GM21723 (cell line): ENCODE results near the gene SET.
"Not testable (repeated sequence)": the region's sequence is repeated elsewhere in the genome, so short reads cannot be mapped to it uniquely, and the experiment has no call there.

Experiments used
- ATAC-seq: cut with Tn5 transposase; IDR thresholded peaks from one replicate; pipeline ENCODE4 v1.9.1; 2021; ENCODE audit warnings: mild to moderate bottlenecking, moderate library complexity; ENCODE audit not compliant: unreplicated experiment

The SET gene

GRCh38 chr9:128685636-128686489, 3.2 kb upstream of the SET start:
- no peak for ATAC-seq

GRCh38 chr9:128687453-128687852, 1.6 kb upstream of the SET start:
- no peak for ATAC-seq

- peak; percentile 10 for ATAC-seq
Observed at GRCh38 chr9:128689293-128689774, 312 bp downstream of the SET start.

GRCh38 chr9:128689820-128690683, 1.0 kb downstream of the SET start:
- ATAC-seq: no peak

- no peak for ATAC-seq
Observed at GRCh38 chr9:128690684-128691034, 1.6 kb downstream of the SET start.

GRCh38 chr9:128693738-128694137, 4.7 kb downstream of the SET start:
- ATAC-seq: not testable (repeated sequence)

- no peak for ATAC-seq
Observed at GRCh38 chr9:128694344-128694743, 5.3 kb downstream of the SET start.

GRCh38 chr9:128696923-128697707, 8.1 kb downstream of the SET start:
- ATAC-seq: no peak

- not testable (repeated sequence) for ATAC-seq
Observed at GRCh38 chr9:128699096-128699795, 10.2 kb downstream of the SET start.

GRCh38 chr9:128701227-128701854, 12.3 kb downstream of the SET start:
- no peak for ATAC-seq

- peak; percentile 76 for ATAC-seq
Observed at GRCh38 chr9:128702445-128702948, 13.5 kb downstream of the SET start, which contains the start of gene PKN3. TSS of gene PKN3 (plus strand) at chr9:128702503. CDS start at chr9:128702916, 413 bp downstream.

- ATAC-seq: peak; percentile 20
Observed at GRCh38 chr9:128702949-128703615, 14.1 kb downstream of the SET start.

GRCh38 chr9:128703616-128704355, 14.8 kb downstream of the SET start:
- no peak for ATAC-seq

GRCh38 chr9:128704356-128704670, 15.3 kb downstream of the SET start:
- ATAC-seq: no peak

- ATAC-seq: no peak
Observed at GRCh38 chr9:128705051-128705965, 16.3 kb downstream of the SET start.

GRCh38 chr9:128706045-128706444, 17.0 kb downstream of the SET start:
- no peak for ATAC-seq

GRCh38 chr9:128706671-128707381, 17.8 kb downstream of the SET start:
- no peak for ATAC-seq
